ENCODE results near the gene STAT5B.

GRCh38 chr17:42227849-42228700 is 48.1 kb downstream of the STAT5B start:
- TF ChIP-seq CTCF (IDR thresholded peaks at IDR 0.05; ENCODE audit: low read length) (no peak), EZH2phosphoT487 (IDR thresholded peaks at IDR 0.05; ENCODE audit: low read length) (no peak), EZH2 (optimal IDR thresholded peaks at IDR 0.05; ENCODE audit: low read depth, low read length) (no peak)

Measured in MM.1S (cell line).